Measurements from ENCODE around the gene SDC1.

DNA sequence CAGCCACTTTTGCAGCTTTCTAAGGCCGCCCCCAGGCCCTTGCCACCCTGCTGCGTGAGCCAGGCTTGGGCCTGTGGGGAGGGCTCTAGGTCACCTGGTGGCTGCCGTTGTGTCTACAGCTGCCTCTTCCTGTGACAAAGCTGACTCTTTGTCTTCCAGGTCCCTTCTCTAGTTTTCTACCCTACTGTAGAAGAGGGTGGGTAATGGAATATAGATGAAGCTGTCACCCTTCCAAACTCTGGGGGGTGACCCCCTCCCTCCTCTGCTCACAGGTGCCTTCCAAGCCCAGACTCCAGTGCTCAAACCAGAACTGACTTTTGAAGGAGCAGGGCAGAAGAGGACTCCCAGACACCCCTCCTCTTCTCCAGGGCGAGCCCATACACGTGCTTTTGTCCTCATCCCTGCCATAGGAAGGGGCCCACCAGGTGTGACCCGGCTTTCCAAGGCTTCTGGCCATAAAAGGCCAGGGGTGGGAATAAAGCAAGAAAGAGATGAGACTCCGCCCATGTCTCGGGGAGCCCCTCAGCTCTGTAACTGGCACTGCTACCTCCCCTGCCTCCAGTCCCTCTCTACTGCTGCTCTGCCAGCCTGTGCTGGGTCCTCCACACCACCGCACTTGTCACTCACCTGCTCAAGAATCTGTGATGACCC is 17.9 kb upstream of the SDC1 start:
- TF ChIP-seq, protein P1, sequence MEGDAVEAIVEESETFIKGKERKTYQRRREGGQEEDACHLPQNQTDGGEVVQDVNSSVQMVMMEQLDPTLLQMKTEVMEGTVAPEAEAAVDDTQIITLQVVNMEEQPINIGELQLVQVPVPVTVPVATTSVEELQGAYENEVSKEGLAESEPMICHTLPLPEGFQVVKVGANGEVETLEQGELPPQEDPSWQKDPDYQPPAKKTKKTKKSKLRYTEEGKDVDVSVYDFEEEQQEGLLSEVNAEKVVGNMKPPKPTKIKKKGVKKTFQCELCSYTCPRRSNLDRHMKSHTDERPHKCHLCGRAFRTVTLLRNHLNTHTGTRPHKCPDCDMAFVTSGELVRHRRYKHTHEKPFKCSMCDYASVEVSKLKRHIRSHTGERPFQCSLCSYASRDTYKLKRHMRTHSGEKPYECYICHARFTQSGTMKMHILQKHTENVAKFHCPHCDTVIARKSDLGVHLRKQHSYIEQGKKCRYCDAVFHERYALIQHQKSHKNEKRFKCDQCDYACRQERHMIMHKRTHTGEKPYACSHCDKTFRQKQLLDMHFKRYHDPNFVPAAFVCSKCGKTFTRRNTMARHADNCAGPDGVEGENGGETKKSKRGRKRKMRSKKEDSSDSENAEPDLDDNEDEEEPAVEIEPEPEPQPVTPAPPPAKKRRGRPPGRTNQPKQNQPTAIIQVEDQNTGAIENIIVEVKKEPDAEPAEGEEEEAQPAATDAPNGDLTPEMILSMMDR (IDR thresholded peaks at IDR 0.05): no peak
- TF ChIP-seq POLR2AphosphoS5 (IDR thresholded peaks at IDR 0.05) (no peak), POLR2A (IDR thresholded peaks at IDR 0.05) (no peak), EP300 (IDR thresholded peaks at IDR 0.05; ENCODE audit: low read depth) (no peak)
